ENCODE data around the gene RAC2. TPM values are rescaled to one million over a fixed set of nuclear protein-coding genes. Genes with fewer than 3 reads are reported as not detected.

The RAC2 gene
- total RNA-seq, 4 donors from 2014 or later = 17.3 to 27.1 (median 19.6) TPM

DNA sequence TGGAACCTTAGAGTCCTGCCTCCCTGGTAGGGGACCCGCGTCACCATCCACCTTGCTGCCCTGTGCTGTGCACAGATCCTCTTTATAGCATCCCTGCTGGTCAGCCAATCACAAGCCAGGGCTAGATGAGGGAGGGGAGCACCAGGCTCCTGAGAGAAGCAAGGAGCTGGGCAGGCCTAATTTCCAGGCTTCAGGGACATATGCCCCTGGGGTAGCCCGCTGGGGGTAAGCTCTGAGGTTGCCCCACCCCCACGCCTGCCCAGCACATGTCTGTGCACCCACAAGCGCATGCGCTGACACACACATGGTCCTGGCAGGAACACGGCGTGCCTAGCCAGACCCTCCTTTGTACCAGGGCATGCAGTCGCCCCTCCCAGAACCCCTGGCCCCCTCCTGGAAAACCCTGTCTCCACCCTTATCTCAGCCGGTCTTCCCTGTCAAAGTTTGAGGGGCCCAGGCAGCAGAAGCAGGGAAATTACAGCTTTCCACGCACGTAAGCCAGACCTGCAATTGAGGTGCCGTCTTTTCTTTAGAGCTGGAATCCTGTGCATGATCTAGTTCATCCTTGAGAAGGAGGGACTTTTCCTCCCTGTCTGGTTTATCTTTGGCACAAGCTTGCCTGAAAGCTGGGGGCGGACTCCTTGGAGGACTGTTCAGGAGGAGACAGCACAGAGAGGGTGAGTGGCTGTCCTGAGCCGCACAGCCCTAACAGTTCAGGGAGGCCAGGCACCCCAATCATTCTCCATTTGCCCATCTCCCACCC is 33.8 kb downstream of the RAC2 start:
- no peaks in the 10 kb centered on the region for H3K9me3 ChIP-seq
- no peak overlapping the region for H3K4me3 ChIP-seq
- intact Hi-C loops (cut with DNase I) = no loop called here
- no peaks in the 10 kb centered on the region for H3K36me3 ChIP-seq
- TF ChIP-seq POLR2A (IDR thresholded peaks at IDR 0.05) (no peak), CTCF (IDR thresholded peaks at IDR 0.05) (no peak)
- no peak overlapping the region for H3K27ac ChIP-seq
- peaks cover 0 to 43% (median 0%) of the 10 kb centered on the region in 4 donors for H3K27me3 ChIP-seq
- no peak for DNase-seq
- WGBS, 2 donors = 59 to 70% methylated on average over 6 to 9 of the region's 15 CpGs
- peaks cover 0 to 5% (median 0%) of the 10 kb centered on the region in 3 donors for H3K4me1 ChIP-seq

DNA sequence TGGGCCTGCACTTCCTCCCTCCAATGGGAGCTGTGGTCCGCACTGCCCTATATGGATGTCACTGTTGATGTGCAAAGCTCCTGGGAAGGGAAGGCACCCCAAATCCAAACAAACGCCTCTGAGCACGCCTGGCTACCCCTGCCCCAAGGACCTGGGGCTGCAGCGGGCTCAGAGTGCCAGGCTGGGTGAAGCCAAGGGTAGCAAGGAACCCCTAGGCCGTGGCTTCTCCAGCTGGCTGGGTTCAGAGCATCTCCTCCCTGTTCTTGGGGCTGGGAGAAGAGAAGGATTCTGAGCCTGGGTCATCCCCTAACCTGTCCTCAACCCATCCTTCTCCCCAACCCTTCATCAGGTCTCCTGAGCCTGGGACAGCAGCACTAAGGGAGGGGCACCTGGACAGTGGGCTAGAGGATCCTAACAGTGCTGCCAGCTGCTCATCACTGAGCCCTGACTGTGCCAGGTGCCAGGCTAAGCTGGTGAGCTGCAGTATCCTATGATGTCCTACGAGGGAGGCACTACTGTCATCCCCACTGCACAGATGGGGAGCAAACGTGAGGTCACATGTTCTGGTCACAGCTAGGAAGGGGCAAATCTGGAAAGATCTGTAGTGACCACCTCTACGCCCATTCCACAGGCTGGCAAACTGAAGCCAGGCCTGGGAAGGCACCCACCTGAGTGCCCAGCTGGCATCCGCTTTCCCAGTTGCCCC is 34.8 kb downstream of the RAC2 start:
- WGBS, 2 donors = 73 to 88% methylated on average over 3 to 4 of the region's 9 CpGs
- intact Hi-C loops (cut with DNase I) = no loop called here
- Histone ChIP-seq H3K36me3 (no peaks in the 10 kb centered on the region), H3K4me3 (no peak overlapping the region), H3K27ac (no peak overlapping the region), H3K4me1 (peaks cover 0 to 5% (median 0%) of the 10 kb centered on the region in 3 donors), H3K27me3 (peaks cover 0 to 43% (median 0%) of the 10 kb centered on the region in 4 donors), H3K9me3 (no peaks in the 10 kb centered on the region)
- TF ChIP-seq POLR2A (IDR thresholded peaks at IDR 0.05) (no peak), CTCF (IDR thresholded peaks at IDR 0.05) (no peak)
- DNase-seq = no peak

DNA sequence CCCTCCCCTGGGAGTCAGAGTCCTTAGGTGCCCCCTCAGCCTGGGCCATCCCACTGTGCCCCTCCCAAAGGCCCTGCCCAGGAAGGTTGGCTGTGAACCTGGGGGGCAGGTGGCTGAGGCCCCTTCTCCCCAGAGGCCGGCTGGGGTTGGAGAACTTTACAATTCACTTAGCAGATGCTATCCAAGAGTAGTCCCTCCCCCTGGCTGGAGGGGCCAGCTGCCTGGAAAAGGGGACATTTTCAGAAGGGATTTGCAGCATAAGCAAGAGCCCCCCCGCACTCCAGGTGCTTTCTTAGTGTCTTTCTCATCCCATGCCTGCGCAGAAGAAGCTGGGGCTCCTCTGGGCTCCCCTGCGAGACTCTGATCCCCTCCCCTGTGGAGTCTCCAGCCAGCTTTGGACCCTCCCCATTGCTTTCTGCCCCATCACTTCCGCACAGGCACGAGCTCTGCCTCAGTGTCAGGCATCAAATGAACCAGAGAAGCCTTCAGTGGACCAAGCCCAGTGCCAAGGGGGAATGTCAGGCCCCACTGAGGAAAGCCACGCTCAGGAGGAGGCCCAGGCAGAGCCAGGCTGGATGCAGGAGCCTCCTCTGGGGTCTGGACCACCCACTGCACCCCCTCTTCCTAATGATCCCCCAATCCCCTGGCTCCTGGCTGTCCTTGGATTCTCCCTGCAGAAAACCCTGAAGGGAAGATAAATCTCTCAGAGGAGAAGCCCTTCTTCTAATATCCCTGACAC is 35.5 kb downstream of the RAC2 start:
- no peak overlapping the region for H3K27ac ChIP-seq
- no peak for DNase-seq
- H3K9me3 ChIP-seq = no peaks in the 10 kb centered on the region
- H3K36me3 ChIP-seq = no peaks in the 10 kb centered on the region
- H3K4me3 ChIP-seq = no peak overlapping the region
- H3K4me1 ChIP-seq = peaks cover 0 to 5% (median 0%) of the 10 kb centered on the region in 3 donors
- no peak for TF ChIP-seq CTCF (IDR thresholded peaks at IDR 0.05)
- TF ChIP-seq POLR2A (IDR thresholded peaks at IDR 0.05) = no peak
- intact Hi-C loops (cut with DNase I) = no loop called here
- 60 to 100% methylated on average over 2 to 3 of the region's 7 CpGs for WGBS, 2 donors
- H3K27me3 ChIP-seq = peaks cover 0 to 37% (median 0%) of the 10 kb centered on the region in 4 donors

GRCh38 chr22:37207981-37208380 is 36.1 kb downstream of the RAC2 start:
- no peaks in the 10 kb centered on the region for H3K36me3 ChIP-seq
- no peak overlapping the region for H3K27ac ChIP-seq
- no peaks in the 10 kb centered on the region for H3K9me3 ChIP-seq
- no peak overlapping the region for H3K4me3 ChIP-seq
- DNase-seq = no peak
- peaks cover 0 to 31% (median 0%) of the 10 kb centered on the region in 4 donors for H3K27me3 ChIP-seq
- peaks cover 0 to 5% (median 0%) of the 10 kb centered on the region in 3 donors for H3K4me1 ChIP-seq
- 79% methylated on average over 4 of the region's 7 CpGs; no CpG with 5 or more reads in 1 of the 2 donors for WGBS, 2 donors
- intact Hi-C loops (cut with DNase I) = no loop called here
- TF ChIP-seq POLR2A (IDR thresholded peaks at IDR 0.05) (no peak), CTCF (IDR thresholded peaks at IDR 0.05) (no peak)
